GM08714 (cell line): ENCODE measurements around the gene TMEM267.
A peak's percentile ranks its signal among the peaks of the same experiment; 100 is the strongest.
"Not testable (repeated sequence)": the region's sequence is repeated elsewhere in the genome, so short reads cannot be mapped to it uniquely, and the experiment has no call there.

Source experiments
- H3K4me3 ChIP-seq: fragments of 200-500 bp; sonication (Bioruptor generic); 2 replicates; pipeline ENCODE4 v1.5.1; 2014; ENCODE audit warnings: mild to moderate bottlenecking, low read length, inconsistent platforms
- ZNF274 ChIP-seq: IDR thresholded peaks from 2 replicates; pipeline ENCODE4 v1.6.1; 2012; ENCODE audit warnings: mild to moderate bottlenecking, low read depth, low read length

Gene TMEM267

GRCh38 chr5:43484106-43484849, 613 bp upstream of the TMEM267 start:
- no peak for TF ChIP-seq ZNF274

GRCh38 chr5:43482490-43483297, 971 bp downstream of the TMEM267 start:
- peak overlapping the region; percentile 82 for H3K4me3 ChIP-seq

More at GRCh38 chr5:43484106-43484849, 613 bp upstream of the TMEM267 start:
- H3K4me3 ChIP-seq: peak overlapping the region; percentile 82

DNA sequence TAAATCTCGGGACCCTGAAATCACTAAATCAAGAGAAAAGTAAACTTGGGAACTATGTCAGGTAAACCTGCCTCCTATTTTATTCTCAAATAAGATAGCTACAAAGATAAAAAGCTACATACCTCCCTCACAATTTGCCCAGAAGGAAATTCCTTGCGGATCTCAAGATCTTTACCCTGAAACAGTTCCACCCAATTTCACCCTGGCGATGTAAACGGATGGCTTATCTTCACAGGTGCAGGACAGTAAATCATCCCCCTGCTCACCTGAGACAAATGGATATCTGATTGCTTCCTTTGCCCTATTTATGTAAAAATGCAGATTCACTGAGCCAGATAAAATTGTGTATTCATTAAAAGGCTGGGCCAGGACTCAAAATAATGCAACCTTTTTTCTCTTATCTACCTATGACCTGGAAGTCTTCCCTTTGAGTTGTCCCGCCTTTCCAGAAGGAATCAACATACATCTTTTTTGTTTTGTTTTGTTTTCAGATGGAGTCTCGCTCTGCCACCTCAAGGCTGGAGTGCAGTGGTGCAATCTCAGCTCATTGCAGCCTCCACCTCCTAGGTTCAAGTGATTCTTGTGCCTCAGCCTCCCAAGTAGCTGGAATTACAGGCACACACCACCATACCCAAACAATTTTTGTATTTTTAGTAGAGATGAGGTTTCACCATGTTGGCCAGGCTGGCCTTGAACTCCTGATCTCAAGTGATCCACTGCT, 13.8 kb downstream of the TMEM267 start:
- no peak for TF ChIP-seq ZNF274
- H3K4me3 ChIP-seq: no peak overlapping the region

More at GRCh38 chr5:43482490-43483297, 971 bp downstream of the TMEM267 start:
- no peak for TF ChIP-seq ZNF274

DNA sequence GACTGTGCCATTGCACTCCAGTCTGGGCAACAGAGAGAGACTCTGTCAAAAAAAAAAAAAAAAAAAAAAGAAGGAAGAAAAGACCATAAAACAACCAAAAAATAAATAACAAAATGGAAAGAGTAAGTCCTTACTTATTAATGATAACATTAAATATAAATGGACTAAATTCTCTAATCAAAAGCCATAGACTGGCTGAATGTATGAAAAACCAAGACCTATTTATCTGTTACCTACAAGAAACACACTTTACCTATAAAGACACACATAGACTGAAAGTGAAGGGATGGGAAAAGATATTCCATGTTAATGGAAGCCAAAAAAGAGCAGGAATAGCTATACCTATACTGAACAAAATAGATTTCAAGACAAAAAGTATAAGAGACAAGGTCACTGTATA, 16.6 kb downstream of the TMEM267 start:
- TF ChIP-seq ZNF274: no peak
- no peak overlapping the region for H3K4me3 ChIP-seq

GRCh38 chr5:43465455-43465854, 18.2 kb downstream of the TMEM267 start:
- H3K4me3 ChIP-seq: not testable (repeated sequence)

- H3K4me3 ChIP-seq: no peak overlapping the region
- TF ChIP-seq ZNF274: no peak
These were observed 22.6 kb downstream of the TMEM267 start for GRCh38 chr5:43461066-43461465.

- no peak for TF ChIP-seq ZNF274
- H3K4me3 ChIP-seq: no peak overlapping the region
These were observed 27.1 kb downstream of the TMEM267 start for GRCh38 chr5:43456556-43456955.

DNA sequence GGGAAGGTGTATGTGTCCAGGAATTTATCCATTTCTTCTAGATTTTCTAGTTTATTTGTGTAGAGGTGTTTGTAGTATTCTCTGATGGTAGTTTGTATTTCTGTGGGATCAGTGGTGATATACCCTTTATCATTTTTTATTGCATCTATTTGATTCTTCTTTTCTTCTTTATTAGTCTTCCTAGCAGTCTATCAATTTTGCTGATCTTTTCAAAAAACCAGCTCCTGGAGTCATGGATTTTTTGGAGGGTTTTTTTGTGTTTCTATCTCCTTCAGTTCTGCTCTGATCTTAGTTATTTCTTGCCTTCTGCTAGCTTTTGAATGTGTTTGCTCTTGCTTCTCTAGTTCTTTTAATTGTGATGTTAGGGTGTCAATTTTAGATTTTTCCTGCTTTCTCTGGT, 42.1 kb downstream of the TMEM267 start:
- not testable (repeated sequence) for H3K4me3 ChIP-seq

- TF ChIP-seq ZNF274: no peak
- H3K4me3 ChIP-seq: no peak overlapping the region
These were observed 46.5 kb downstream of the TMEM267 start for GRCh38 chr5:43437062-43437660.

- H3K4me3 ChIP-seq: no peak overlapping the region
- no peak for TF ChIP-seq ZNF274
These were observed 50.3 kb downstream of the TMEM267 start for GRCh38 chr5:43433382-43433781.

DNA sequence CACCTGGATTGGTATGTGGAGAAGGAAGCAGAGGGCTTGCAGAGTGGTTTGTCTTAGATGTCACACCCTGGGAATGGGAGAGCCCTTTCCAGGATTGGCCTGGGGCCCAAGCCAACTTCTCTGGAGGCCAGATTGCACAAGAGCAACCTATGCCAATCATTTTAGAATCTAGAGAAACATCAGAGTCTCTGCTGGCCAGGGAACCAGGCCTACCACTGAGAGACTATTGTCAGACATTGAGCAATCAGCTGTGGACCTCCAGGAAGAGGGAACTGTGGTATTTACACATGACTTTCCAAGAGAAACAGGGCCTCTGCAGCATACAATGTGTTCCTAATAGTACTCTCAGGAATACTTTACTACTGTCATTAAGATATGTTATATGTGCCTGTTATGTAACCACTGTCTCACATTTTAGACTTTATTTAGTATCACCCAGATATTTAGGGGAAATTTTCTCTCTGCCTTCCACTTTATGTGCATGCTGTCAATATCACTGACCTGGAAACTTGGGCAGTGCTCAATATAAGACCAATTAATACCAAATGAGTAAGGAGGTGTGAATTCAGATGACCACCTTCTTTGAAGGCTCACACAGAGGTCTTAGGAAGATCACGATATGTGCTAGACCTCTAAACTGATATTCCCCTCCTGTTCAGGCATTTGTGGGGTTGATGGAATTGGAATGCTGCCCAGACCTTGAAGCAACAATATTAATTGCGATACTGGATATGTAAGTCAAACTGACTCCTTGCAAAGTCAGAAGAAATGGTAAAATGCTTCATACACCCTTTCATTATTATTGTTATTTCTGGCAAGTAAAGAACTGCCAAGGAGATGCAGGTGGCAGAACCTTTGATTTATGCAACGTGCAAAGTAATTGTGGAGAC, 50.9 kb downstream of the TMEM267 start:
- no peak for TF ChIP-seq ZNF274

GRCh38 chr5:43429706-43430105, 54.0 kb downstream of the TMEM267 start:
- H3K4me3 ChIP-seq: no peak overlapping the region
- TF ChIP-seq ZNF274: no peak

More for the DNA sequence above, 50.9 kb downstream of the TMEM267 start:
- no peak overlapping the region for H3K4me3 ChIP-seq

DNA sequence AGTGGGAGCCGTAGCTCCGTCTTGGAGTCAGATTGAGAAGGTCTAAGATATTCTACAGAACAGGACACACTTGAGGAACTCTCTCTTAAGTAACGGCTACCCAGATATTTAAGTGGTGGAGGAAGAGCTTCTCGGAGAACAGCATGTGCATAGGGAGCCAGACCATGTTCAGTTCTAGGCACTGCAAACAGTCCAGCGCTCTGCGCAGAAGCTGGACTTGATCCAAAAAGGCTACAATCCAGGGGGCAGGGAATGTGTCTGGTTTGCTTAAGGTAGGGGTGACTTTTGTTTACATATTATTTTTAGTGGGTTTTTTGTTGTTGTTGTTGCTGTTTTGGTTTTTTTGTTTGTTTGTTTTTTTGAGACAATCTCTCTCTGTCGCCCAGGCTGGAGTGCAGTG, 54.6 kb downstream of the TMEM267 start:
- no peak for TF ChIP-seq ZNF274
- no peak overlapping the region for H3K4me3 ChIP-seq

- no peak for TF ChIP-seq ZNF274
These were observed 56.4 kb downstream of the TMEM267 start for GRCh38 chr5:43427306-43427705.

More at GRCh38 chr5:43427306-43427705, 56.4 kb downstream of the TMEM267 start:
- no peak overlapping the region for H3K4me3 ChIP-seq
